NCI-H69 (cell line): ENCODE data around the gene VWF.

Experiments used
- DNase-seq: peaks from one replicate; lab custom pipeline; 2025; lab: John Stamatoyannopoulos, UW

Gene VWF

GRCh38 chr12:6058481-6059161 is 65.8 kb downstream of the VWF start:
- no peak for DNase-seq

- no peak for DNase-seq
These were observed 66.8 kb downstream of the VWF start for GRCh38 chr12:6057700-6058099.

GRCh38 chr12:6056406-6057240 is 67.8 kb downstream of the VWF start:
- peak; percentile 26 for DNase-seq

- no peak for DNase-seq
These were observed 70.9 kb downstream of the VWF start for GRCh38 chr12:6053541-6053940.

GRCh38 chr12:6052940-6053329 is 71.5 kb downstream of the VWF start:
- no peak for DNase-seq

GRCh38 chr12:6052206-6052939 is 72.1 kb downstream of the VWF start:
- no peak for DNase-seq

GRCh38 chr12:6049992-6050391 is 74.5 kb downstream of the VWF start:
- no peak for DNase-seq

GRCh38 chr12:6049587-6049986 is 74.9 kb downstream of the VWF start:
- DNase-seq = no peak

GRCh38 chr12:6047249-6048237 is 76.9 kb downstream of the VWF start:
- DNase-seq = peak; percentile 11

GRCh38 chr12:6046511-6047180 is 77.8 kb downstream of the VWF start:
- no peak for DNase-seq

GRCh38 chr12:6045438-6045837 is 79.0 kb downstream of the VWF start:
- DNase-seq = no peak

GRCh38 chr12:6044082-6044481 is 80.4 kb downstream of the VWF start:
- peak; percentile 32 for DNase-seq

- DNase-seq = no peak
These were observed 82.0 kb downstream of the VWF start for GRCh38 chr12:6042446-6042845.

GRCh38 chr12:6041891-6042290 is 82.6 kb downstream of the VWF start:
- DNase-seq = no peak

- no peak for DNase-seq
These were observed 83.7 kb downstream of the VWF start for GRCh38 chr12:6040815-6041214.

GRCh38 chr12:6039894-6040601 is 84.4 kb downstream of the VWF start:
- peak; percentile 72 for DNase-seq

GRCh38 chr12:6038160-6038559 is 86.3 kb downstream of the VWF start:
- DNase-seq = peak; percentile 84

- DNase-seq = no peak
These were observed 87.0 kb downstream of the VWF start for GRCh38 chr12:6037459-6037858.

GRCh38 chr12:6036509-6036908 is 88.0 kb downstream of the VWF start:
- no peak for DNase-seq

- DNase-seq = no peak
These were observed 89.9 kb downstream of the VWF start for GRCh38 chr12:6034596-6034995.
